GM12872 (cell line): ENCODE results near the gene NLRP5.

ENCODE experiments used
- CTCF ChIP-seq: IDR thresholded peaks from 3 replicates; pipeline ENCODE4 v1.5.1; 2011; ENCODE audit warnings: low read depth, mild to moderate bottlenecking, low read length, moderate library complexity; ENCODE audit not compliant: insufficient read depth

Gene NLRP5

DNA sequence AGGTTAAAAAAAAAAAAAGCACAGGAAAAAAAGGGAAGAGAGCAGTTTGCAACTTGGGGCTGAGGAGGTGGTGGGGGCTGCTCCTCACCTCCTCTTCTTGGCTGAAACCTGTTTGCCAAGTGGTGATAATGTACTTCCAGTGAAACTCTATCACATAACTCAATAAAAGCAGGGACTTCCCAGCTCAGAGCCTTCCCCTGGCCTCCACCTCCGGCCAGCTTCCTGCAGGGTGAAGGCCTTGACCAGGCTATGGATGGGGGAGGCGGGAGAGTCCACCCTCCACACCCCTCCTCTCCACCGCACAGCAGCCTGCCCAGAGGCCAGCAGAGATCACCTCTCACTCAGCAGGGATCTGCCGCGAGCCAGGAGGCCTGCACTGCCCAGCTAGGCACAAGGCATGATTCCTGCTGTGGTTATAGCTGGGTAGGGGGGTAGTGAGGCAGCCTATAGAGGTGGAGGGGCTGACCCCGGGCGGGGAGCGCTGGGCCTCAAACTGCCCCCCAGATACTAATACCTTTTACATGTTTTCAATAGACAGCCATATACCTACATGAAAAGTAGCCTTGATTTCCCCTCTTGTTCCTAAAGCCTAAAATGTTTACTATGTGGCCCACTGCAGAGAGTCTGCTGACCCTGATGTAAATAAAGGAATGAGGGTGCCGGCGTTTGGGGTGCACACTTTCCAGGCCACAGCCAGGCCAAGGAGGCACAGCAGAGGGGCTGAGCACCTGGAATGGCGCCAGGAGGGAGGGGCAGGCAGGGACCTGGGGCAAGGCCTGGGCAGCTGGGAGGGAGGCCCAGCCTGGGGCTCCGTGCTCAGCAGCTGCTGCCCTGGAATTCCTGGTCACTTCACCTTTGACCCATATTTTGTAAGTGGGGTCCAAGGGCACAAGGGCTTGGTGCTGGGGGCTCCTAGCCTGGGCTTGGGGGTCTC lies 124.2 kb downstream of the NLRP5 start:
- TF ChIP-seq CTCF, result no peak
